ENCODE measurements around the gene IRAK1. TPM values are rescaled to one million over a fixed set of nuclear protein-coding genes. Genes with fewer than 3 reads are reported as not detected.

Gene IRAK1
- total RNA-seq, 1 experiment from 2014 or later: 92.3 TPM

DNA sequence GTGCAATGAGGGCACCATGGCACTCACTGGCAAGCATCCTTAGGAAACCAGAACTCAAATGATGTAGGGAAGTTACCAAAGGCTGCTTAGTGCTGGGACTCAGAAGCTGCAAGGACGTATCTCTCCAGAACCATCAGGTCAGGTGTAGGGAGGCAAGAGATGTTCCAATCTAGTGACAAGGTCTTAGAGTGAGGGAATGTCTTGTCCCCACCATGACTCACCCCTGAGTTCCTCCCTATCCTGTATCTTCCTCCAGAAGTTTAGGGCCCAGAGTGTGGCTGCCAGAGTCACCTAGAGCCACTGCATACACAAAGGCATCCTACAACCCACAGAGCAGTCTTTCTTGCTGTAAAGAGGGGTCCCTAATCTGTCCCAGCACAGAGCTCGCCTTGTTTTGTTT lies 14.1 kb upstream of the IRAK1 start:
- H3K27me3 ChIP-seq (ENCODE audit: insufficient read depth, low read length): no peaks in the 10 kb centered on the region

DNA sequence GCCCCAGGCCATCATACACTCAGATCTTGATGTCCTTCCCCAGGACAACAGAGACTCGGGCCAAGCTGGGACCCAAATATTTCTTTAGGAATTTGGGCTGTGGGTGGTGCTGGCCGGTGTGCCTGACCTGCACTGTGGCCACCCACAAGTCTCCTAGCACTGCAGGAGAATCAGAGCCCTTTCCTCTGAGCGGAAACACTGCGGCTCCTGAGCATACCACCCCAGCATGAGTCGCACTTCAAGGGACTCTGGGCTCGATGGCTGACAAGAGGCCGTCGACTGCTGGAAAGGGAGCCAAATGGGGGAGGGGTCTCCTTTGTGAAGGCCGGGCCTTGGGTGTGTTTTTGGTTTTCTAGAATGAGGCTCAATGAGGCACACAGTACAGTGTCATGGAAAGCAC lies 13.0 kb upstream of the IRAK1 start:
- intact Hi-C loops (cut with micrococcal nuclease): no loop called here
- no peaks in the 10 kb centered on the region for H3K9me2 ChIP-seq (ENCODE audit: insufficient read depth)
- H2AFZ ChIP-seq (ENCODE audit: low read depth, low read length, poor library complexity, severe bottlenecking): no peak overlapping the region
- no peaks in the 10 kb centered on the region; a peak in 1 of 4 replicates for H3K36me3 ChIP-seq (ENCODE audit: control insufficient read depth in 1 of 2, insufficient read depth in 2 of 2, low read length in 2 of 2)
- no peak overlapping the region for H3K9ac ChIP-seq (ENCODE audit: low read length)
- H3K79me2 ChIP-seq (ENCODE audit: insufficient read depth, low read length): no peaks in the 10 kb centered on the region; the same call in 1 of the 2 replicates
- ATAC-seq: no peak
- ChIA-PET CTCF (no interaction called here), RAD21 (ENCODE audit: low non-redundant PET in 1 of 2, low total read pairs in 2 of 2, uncharacterized antibody in 2 of 2, unreplicated experiment in 2 of 2) (no interaction called here), POLR2A (no interaction called here)
- no peak overlapping the region for H3K4me2 ChIP-seq (ENCODE audit: low read length)
- no peak overlapping the region for H3K4me3 ChIP-seq (replicated peaks in 1 of 2; ENCODE audit: low read depth in 1 of 2, low read length in 2 of 2)
- no peak for DNase-seq (ENCODE audit: low read depth, low spot score)
- no peaks in the 10 kb centered on the region for H3K27me3 ChIP-seq (ENCODE audit: insufficient read depth, low read length)
- no peaks in the 10 kb centered on the region for H3K4me1 ChIP-seq (ENCODE audit: control insufficient read depth in 1 of 2, insufficient read depth in 2 of 2, low read length in 2 of 2)
- no peak overlapping the region for H3K27ac ChIP-seq (ENCODE audit: low read depth, low read length)
- BruUV-seq (replicated peaks): no TSS peak
- no peaks in the 10 kb centered on the region for H4K20me1 ChIP-seq (ENCODE audit: insufficient read depth)
- H3K9me3 ChIP-seq (ENCODE audit: control insufficient read depth in 1 of 2, insufficient read depth in 1 of 2, low read depth in 1 of 2, low read length in 2 of 2): no peaks in the 10 kb centered on the region
- TF ChIP-seq, protein P1, sequence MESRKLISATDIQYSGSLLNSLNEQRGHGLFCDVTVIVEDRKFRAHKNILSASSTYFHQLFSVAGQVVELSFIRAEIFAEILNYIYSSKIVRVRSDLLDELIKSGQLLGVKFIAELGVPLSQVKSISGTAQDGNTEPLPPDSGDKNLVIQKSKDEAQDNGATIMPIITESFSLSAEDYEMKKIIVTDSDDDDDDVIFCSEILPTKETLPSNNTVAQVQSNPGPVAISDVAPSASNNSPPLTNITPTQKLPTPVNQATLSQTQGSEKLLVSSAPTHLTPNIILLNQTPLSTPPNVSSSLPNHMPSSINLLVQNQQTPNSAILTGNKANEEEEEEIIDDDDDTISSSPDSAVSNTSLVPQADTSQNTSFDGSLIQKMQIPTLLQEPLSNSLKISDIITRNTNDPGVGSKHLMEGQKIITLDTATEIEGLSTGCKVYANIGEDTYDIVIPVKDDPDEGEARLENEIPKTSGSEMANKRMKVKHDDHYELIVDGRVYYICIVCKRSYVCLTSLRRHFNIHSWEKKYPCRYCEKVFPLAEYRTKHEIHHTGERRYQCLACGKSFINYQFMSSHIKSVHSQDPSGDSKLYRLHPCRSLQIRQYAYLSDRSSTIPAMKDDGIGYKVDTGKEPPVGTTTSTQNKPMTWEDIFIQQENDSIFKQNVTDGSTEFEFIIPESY (IDR thresholded peaks at IDR 0.05; ENCODE audit: extremely low read depth, insufficient replicate concordance, low read length): no peak
- TF ChIP-seq, protein P2, sequence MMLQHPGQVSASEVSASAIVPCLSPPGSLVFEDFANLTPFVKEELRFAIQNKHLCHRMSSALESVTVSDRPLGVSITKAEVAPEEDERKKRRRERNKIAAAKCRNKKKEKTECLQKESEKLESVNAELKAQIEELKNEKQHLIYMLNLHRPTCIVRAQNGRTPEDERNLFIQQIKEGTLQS (IDR thresholded peaks at IDR 0.05): no peak
- TF ChIP-seq, protein P3, sequence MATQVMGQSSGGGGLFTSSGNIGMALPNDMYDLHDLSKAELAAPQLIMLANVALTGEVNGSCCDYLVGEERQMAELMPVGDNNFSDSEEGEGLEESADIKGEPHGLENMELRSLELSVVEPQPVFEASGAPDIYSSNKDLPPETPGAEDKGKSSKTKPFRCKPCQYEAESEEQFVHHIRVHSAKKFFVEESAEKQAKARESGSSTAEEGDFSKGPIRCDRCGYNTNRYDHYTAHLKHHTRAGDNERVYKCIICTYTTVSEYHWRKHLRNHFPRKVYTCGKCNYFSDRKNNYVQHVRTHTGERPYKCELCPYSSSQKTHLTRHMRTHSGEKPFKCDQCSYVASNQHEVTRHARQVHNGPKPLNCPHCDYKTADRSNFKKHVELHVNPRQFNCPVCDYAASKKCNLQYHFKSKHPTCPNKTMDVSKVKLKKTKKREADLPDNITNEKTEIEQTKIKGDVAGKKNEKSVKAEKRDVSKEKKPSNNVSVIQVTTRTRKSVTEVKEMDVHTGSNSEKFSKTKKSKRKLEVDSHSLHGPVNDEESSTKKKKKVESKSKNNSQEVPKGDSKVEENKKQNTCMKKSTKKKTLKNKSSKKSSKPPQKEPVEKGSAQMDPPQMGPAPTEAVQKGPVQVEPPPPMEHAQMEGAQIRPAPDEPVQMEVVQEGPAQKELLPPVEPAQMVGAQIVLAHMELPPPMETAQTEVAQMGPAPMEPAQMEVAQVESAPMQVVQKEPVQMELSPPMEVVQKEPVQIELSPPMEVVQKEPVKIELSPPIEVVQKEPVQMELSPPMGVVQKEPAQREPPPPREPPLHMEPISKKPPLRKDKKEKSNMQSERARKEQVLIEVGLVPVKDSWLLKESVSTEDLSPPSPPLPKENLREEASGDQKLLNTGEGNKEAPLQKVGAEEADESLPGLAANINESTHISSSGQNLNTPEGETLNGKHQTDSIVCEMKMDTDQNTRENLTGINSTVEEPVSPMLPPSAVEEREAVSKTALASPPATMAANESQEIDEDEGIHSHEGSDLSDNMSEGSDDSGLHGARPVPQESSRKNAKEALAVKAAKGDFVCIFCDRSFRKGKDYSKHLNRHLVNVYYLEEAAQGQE (IDR thresholded peaks at IDR 0.05; ENCODE audit: low read depth): no peak
- no peak for TF ChIP-seq RAD21 (IDR thresholded peaks at IDR 0.05; ENCODE audit: low read depth)
- TF ChIP-seq EZH2phosphoT487 (IDR thresholded peaks at IDR 0.05; ENCODE audit: borderline replicate concordance): no peak

More for the DNA sequence above, 14.1 kb upstream of the IRAK1 start:
- Histone ChIP-seq H3K9me2 (ENCODE audit: insufficient read depth) (no peaks in the 10 kb centered on the region), H3K4me1 (ENCODE audit: control insufficient read depth in 1 of 2, insufficient read depth in 2 of 2, low read length in 2 of 2) (no peaks in the 10 kb centered on the region), H3K27ac (ENCODE audit: low read depth, low read length) (no peak overlapping the region), H4K20me1 (ENCODE audit: insufficient read depth) (no peaks in the 10 kb centered on the region), H3K4me3 (replicated peaks in 1 of 2; ENCODE audit: low read depth in 1 of 2, low read length in 2 of 2) (no peak overlapping the region), H3K4me2 (ENCODE audit: low read length) (no peak overlapping the region), H3K9me3 (ENCODE audit: control insufficient read depth in 1 of 2, insufficient read depth in 1 of 2, low read depth in 1 of 2, low read length in 2 of 2) (no peaks in the 10 kb centered on the region), H3K36me3 (ENCODE audit: control insufficient read depth in 1 of 2, insufficient read depth in 2 of 2, low read length in 2 of 2) (no peaks in the 10 kb centered on the region; a peak in 1 of 4 replicates), H3K9ac (ENCODE audit: low read length) (no peak overlapping the region), H3K79me2 (ENCODE audit: insufficient read depth, low read length) (peaks cover 4% of the 10 kb centered on the region; the same call in 1 of the 2 replicates), H2AFZ (ENCODE audit: low read depth, low read length, poor library complexity, severe bottlenecking) (no peak overlapping the region)
- POLR2A ChIA-PET: no interaction called here
- RAD21 ChIA-PET (ENCODE audit: low non-redundant PET in 1 of 2, low total read pairs in 2 of 2, uncharacterized antibody in 2 of 2, unreplicated experiment in 2 of 2): no interaction called here
- TF ChIP-seq ZFX (IDR thresholded peaks at IDR 0.05) (no peak), POLR2AphosphoS5 (IDR thresholded peaks at IDR 0.05; ENCODE audit: low read depth, low read length) (no peak), SRF (IDR thresholded peaks at IDR 0.05; ENCODE audit: low read depth) (no peak), FOSL1 (IDR thresholded peaks at IDR 0.05; ENCODE audit: low read depth) (no peak), POLR2A (IDR thresholded peaks at IDR 0.05; ENCODE audit: borderline replicate concordance, extremely low read depth, insufficient read depth, insufficient read length) (no peak), EZH2phosphoT487 (IDR thresholded peaks at IDR 0.05; ENCODE audit: borderline replicate concordance) (no peak), ELF1 (IDR thresholded peaks at IDR 0.05; ENCODE audit: borderline replicate concordance, low read depth) (no peak), EGR1 (IDR thresholded peaks at IDR 0.05; ENCODE audit: low read depth) (no peak), CEBPB (IDR thresholded peaks at IDR 0.05; ENCODE audit: low read depth) (no peak), SIN3A (IDR thresholded peaks at IDR 0.05; ENCODE audit: low read depth) (no peak)
- TF ChIP-seq, protein P4, sequence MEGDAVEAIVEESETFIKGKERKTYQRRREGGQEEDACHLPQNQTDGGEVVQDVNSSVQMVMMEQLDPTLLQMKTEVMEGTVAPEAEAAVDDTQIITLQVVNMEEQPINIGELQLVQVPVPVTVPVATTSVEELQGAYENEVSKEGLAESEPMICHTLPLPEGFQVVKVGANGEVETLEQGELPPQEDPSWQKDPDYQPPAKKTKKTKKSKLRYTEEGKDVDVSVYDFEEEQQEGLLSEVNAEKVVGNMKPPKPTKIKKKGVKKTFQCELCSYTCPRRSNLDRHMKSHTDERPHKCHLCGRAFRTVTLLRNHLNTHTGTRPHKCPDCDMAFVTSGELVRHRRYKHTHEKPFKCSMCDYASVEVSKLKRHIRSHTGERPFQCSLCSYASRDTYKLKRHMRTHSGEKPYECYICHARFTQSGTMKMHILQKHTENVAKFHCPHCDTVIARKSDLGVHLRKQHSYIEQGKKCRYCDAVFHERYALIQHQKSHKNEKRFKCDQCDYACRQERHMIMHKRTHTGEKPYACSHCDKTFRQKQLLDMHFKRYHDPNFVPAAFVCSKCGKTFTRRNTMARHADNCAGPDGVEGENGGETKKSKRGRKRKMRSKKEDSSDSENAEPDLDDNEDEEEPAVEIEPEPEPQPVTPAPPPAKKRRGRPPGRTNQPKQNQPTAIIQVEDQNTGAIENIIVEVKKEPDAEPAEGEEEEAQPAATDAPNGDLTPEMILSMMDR (IDR thresholded peaks at IDR 0.05 in 2 of 3, conservative IDR thresholded peaks at IDR 0.05 in 1 of 3; ENCODE audit: borderline replicate concordance in 1 of 3, insufficient read depth in 1 of 3, low read depth in 2 of 3, low read length in 2 of 3): no peak
- intact Hi-C loops (cut with micrococcal nuclease): no loop called here
- ATAC-seq (no peak), DNase-seq (ENCODE audit: low read depth, low spot score) (no peak)
- BruUV-seq (replicated peaks): no TSS peak
- CTCF ChIA-PET: no interaction called here
